Neutrophil (primary cell): ENCODE measurements around the gene TOP2A.
"Not testable (repeated sequence)": the region's sequence is repeated elsewhere in the genome, so short reads cannot be mapped to it uniquely, and the experiment has no call there.

Source experiments
- H3K27ac ChIP-seq: fragments of 200-600 bp; sonication (generic); 2 replicates; pipeline ENCODE4 v1.5.1; 2016; ENCODE audit warnings: mild to moderate bottlenecking, moderate library complexity
- H3K27me3 ChIP-seq: fragments of 200-600 bp; sonication (generic); 2 replicates; pipeline ENCODE4 v1.6.0; 2016; ENCODE audit warnings: mild to moderate bottlenecking
- H3K36me3 ChIP-seq: fragments of 200-600 bp; sonication (generic); 2 replicates; pipeline ENCODE4 v1.5.1; 2017
- H3K4me1 ChIP-seq, 2 experiments: fragments of 200-600 bp in 1 of 2; sonication (generic) in 1 of 2; 1 replicate in 1 of 2; 2 replicates in 1 of 2; pipeline versions ENCODE4 v1.5.1 to v1.6.1; 2013 to 2016; ENCODE audit warnings: low read depth in 1 of 2, low read length in 1 of 2, mild to moderate bottlenecking in 1 of 2, moderate library complexity in 1 of 2; ENCODE audit not compliant: control insufficient read depth in 1 of 2, insufficient read depth in 1 of 2
- H3K4me3 ChIP-seq, 2 experiments: fragments of 200-600 bp in 1 of 2; sonication (generic) in 1 of 2; 1 replicate in 1 of 2; 2 replicates in 1 of 2; pipeline ENCODE4 v1.5.1; 2013 to 2016; ENCODE audit warnings: low read depth in 1 of 2, low read length in 1 of 2, mild to moderate bottlenecking in 1 of 2, moderate library complexity in 1 of 2
- H3K9me3 ChIP-seq: fragments of 200-600 bp; sonication (generic); 2 replicates; pipeline ENCODE4 v1.5.1; 2016
- CTCF ChIP-seq: fragments of 200-600 bp; sonication (generic); IDR thresholded peaks from 2 replicates; pipeline ENCODE4 v1.5.1; 2016; ENCODE audit warnings: antibody characterized with exemption

TOP2A gene

GRCh38 chr17:40402668-40403067 is 15.0 kb downstream of the TOP2A start:
- H3K4me1 ChIP-seq: no peaks in the 10 kb centered on the region
- no peaks in the 10 kb centered on the region for H3K27me3 ChIP-seq
- no peak for TF ChIP-seq CTCF
- H3K9me3 ChIP-seq: no peaks in the 10 kb centered on the region
- no peak overlapping the region for H3K27ac ChIP-seq
- no peak overlapping the region for H3K4me3 ChIP-seq
- H3K36me3 ChIP-seq: peaks cover 59% of the 10 kb centered on the region

DNA sequence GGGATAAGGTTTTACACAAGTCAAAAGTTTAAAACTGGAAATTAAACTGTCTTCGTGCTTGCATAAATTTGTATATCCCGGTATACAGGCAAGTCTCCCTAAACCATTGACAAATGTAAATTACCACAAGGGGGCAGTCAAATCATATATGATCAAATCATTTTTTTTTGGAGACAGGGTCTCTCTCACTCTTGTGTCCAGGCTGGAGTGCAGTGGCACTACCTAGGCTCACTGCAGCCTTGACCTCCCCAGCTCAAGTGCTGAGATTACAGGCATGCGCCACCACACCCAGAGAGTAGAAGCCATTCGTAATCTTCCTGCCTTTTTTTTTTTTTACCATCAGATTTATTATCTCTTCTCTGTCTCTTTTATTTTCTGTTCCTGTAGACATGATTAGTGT is 18.5 kb downstream of the TOP2A start:
- no peak for TF ChIP-seq CTCF
- Histone ChIP-seq H3K4me1 (no peaks in the 10 kb centered on the region), H3K9me3 (no peaks in the 10 kb centered on the region), H3K4me3 (no peak overlapping the region), H3K27me3 (no peaks in the 10 kb centered on the region), H3K27ac (no peak overlapping the region), H3K36me3 (peaks cover 65% of the 10 kb centered on the region)

GRCh38 chr17:40386555-40386954 is 31.1 kb downstream of the TOP2A start:
- not testable (repeated sequence) for H3K4me1 ChIP-seq, H3K9me3 ChIP-seq, H3K4me3 ChIP-seq, H3K27me3 ChIP-seq, H3K27ac ChIP-seq
- H3K36me3 ChIP-seq: peaks cover 58% of the 10 kb centered on the region

- no peak overlapping the region for H3K4me3 ChIP-seq
Observed at GRCh38 chr17:40382251-40382650, 35.4 kb downstream of the TOP2A start.

DNA sequence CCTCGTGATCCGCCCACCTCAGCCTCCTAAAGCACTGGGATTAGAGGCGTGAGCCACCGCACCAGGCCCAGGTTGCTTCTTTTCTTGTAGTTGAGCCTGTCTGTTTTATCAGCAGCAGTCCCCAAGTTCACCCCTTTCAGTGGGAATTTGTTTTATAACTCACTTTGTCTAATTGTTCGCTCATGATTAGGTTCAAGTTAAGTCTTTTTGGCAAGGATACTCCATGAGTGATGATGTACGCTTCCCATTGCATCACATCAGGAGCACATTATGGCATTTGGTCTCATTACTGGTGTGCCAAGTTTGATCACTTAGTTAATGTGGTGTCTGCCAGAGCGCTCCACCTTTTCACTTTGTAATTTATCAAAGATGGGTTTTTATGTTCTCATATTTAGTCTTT is 38.7 kb downstream of the TOP2A start:
- TF ChIP-seq CTCF: no peak
- Histone ChIP-seq H3K36me3 (peaks cover 3% of the 10 kb centered on the region), H3K4me3 (no peak overlapping the region), H3K9me3 (no peaks in the 10 kb centered on the region), H3K4me1 (no peaks in the 10 kb centered on the region), H3K27me3 (peaks cover 27% of the 10 kb centered on the region), H3K27ac (no peak overlapping the region)

More at GRCh38 chr17:40382251-40382650, 35.4 kb downstream of the TOP2A start:
- H3K36me3 ChIP-seq: peaks cover 22% of the 10 kb centered on the region
- H3K27ac ChIP-seq: no peak overlapping the region
- no peaks in the 10 kb centered on the region for H3K9me3 ChIP-seq
- no peaks in the 10 kb centered on the region for H3K4me1 ChIP-seq
- TF ChIP-seq CTCF: no peak
- H3K27me3 ChIP-seq: peaks cover 1% of the 10 kb centered on the region

- TF ChIP-seq CTCF: no peak
- Histone ChIP-seq H3K9me3 (no peaks in the 10 kb centered on the region), H3K36me3 (no peaks in the 10 kb centered on the region), H3K4me3 (no peak overlapping the region), H3K4me1 (no peaks in the 10 kb centered on the region), H3K27ac (no peak overlapping the region), H3K27me3 (peaks cover 28% of the 10 kb centered on the region)
Observed at GRCh38 chr17:40377832-40378231, 39.9 kb downstream of the TOP2A start.

GRCh38 chr17:40376541-40376940 is 41.2 kb downstream of the TOP2A start:
- H3K4me3 ChIP-seq, H3K36me3 ChIP-seq, H3K27ac ChIP-seq, H3K4me1 ChIP-seq, H3K9me3 ChIP-seq: not testable (repeated sequence)
- H3K27me3 ChIP-seq: peaks cover 28% of the 10 kb centered on the region

DNA sequence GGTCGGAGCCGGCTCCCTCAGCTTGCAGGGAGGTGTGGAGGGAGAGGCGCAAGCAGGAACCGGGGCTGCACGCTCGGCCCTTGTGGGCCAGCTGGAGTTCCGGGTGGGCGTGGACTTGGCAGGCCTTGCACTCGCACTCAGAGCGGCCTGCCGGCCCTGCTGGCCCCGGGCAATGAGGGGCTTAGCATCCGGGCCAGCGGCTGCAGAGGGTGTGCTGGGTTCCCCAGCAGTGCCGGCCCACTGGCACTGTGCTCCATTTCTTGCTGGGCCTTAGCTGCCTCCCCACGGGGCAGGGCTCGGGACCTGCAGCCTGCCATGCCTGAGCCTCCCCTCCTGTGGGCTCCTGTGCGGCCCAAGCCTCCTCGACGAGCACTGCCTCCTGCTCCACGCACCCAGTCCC is 41.9 kb downstream of the TOP2A start:
- H3K27me3 ChIP-seq: peaks cover 28% of the 10 kb centered on the region
- H3K9me3 ChIP-seq, H3K4me1 ChIP-seq, H3K27ac ChIP-seq, H3K36me3 ChIP-seq, H3K4me3 ChIP-seq: not testable (repeated sequence)
